Measurements from ENCODE around the gene DMD. TPM values are rescaled to one million over a fixed set of nuclear protein-coding genes. Genes with fewer than 3 reads are reported as not detected.

DMD gene
- total RNA-seq, 5 donors from 2014 or later (not counting 1 experiment from before 2014, with no cell fraction given): 0.73 to 1.6 (median 0.88) TPM; not detected in 1

DNA sequence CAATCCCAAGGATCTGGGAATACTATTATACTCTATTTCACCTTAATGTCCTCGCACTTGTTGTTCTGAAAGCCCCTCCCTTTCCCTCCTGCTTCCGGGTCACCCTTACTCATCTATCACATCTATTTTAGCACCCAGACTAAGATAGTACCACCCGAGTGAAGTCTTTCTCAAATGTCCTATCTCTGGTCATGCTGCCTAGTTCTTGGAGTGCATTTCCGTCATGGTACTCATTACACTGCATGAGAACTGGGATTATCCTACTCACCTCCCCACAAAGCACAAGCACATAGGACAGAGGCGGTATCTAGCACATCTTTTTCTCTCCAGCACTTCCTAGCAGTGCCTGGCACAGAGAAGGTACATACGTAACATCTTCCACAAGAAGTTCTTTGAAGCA, 1195.2 kb downstream of the DMD start:
- no peaks in the 10 kb centered on the region for H3K4me1 ChIP-seq (ENCODE audit: control insufficient read depth in 1 of 2, extremely low read depth in 1 of 2, insufficient read depth in 2 of 2, low read length in 2 of 2)
- peaks cover 0 to 19% (median 0%) of the 10 kb centered on the region in 3 donors for H3K9me3 Mint-ChIP-seq
- H3K4me1 Mint-ChIP-seq: no peaks in the 10 kb centered on the region
- ChIA-PET POLR2A (no interaction called here), CTCF (no interaction called here)
- ATAC-seq (replicated peaks in 1 of 4): no peak
- H3K4me3 ChIP-seq (ENCODE audit: control insufficient read depth in 1 of 2, extremely low read depth in 1 of 2, low read length in 1 of 2): no peak overlapping the region
- H3K36me3 ChIP-seq (ENCODE audit: control insufficient read depth in 2 of 2, extremely low read depth in 1 of 2, insufficient read depth in 1 of 2, low read length in 1 of 2): no peaks in the 10 kb centered on the region
- 93% methylated on average over 4 of the region's 6 CpGs for WGBS (ENCODE audit: insufficient coverage)
- H3K27ac Mint-ChIP-seq: no peak overlapping the region
- no peaks in the 10 kb centered on the region for H3K27me3 ChIP-seq (replicated peaks in 1 of 2; ENCODE audit: control insufficient read depth in 2 of 2, extremely low read depth in 1 of 2, insufficient read depth in 2 of 2, low read length in 1 of 2)
- DNase-seq: no peak
- no peaks in the 10 kb centered on the region for H3K36me3 Mint-ChIP-seq
- H3K9me3 ChIP-seq: no peaks in the 10 kb centered on the region
- peaks cover 0 to 4% of the 10 kb centered on the region in 2 donors for H3K27me3 Mint-ChIP-seq
- H3K27ac ChIP-seq (ENCODE audit: low read length): no peak overlapping the region
- no peak overlapping the region for H3K4me3 Mint-ChIP-seq

GRCh38 chrX:32010948-32011347, 1200.4 kb downstream of the DMD start:
- Histone ChIP-seq H3K27me3 (replicated peaks in 1 of 2; ENCODE audit: control insufficient read depth in 2 of 2, extremely low read depth in 1 of 2, insufficient read depth in 2 of 2, low read length in 1 of 2) (no peaks in the 10 kb centered on the region), H3K4me3 (ENCODE audit: control insufficient read depth in 1 of 2, extremely low read depth in 1 of 2, low read length in 1 of 2) (no peak overlapping the region), H3K36me3 (ENCODE audit: control insufficient read depth in 2 of 2, extremely low read depth in 1 of 2, insufficient read depth in 1 of 2, low read length in 1 of 2) (no peaks in the 10 kb centered on the region), H3K9me3 (no peaks in the 10 kb centered on the region), H3K27ac (ENCODE audit: low read length) (no peak overlapping the region), H3K4me1 (ENCODE audit: control insufficient read depth in 1 of 2, extremely low read depth in 1 of 2, insufficient read depth in 2 of 2, low read length in 2 of 2) (no peaks in the 10 kb centered on the region)
- no peak for DNase-seq
- CTCF ChIA-PET: no interaction called here
- no peak overlapping the region for H3K4me3 Mint-ChIP-seq
- peaks cover 5 to 11% (median 8%) of the 10 kb centered on the region in 3 donors for H3K9me3 Mint-ChIP-seq
- H3K4me1 Mint-ChIP-seq: no peaks in the 10 kb centered on the region
- no peaks in the 10 kb centered on the region for H3K27me3 Mint-ChIP-seq
- POLR2A ChIA-PET: no interaction called here
- WGBS (ENCODE audit: insufficient coverage): 80% methylated on average over 1 of the region's 5 CpGs
- H3K36me3 Mint-ChIP-seq: no peaks in the 10 kb centered on the region
- ATAC-seq (replicated peaks in 1 of 4): no peak
- no peak overlapping the region for H3K27ac Mint-ChIP-seq

DNA sequence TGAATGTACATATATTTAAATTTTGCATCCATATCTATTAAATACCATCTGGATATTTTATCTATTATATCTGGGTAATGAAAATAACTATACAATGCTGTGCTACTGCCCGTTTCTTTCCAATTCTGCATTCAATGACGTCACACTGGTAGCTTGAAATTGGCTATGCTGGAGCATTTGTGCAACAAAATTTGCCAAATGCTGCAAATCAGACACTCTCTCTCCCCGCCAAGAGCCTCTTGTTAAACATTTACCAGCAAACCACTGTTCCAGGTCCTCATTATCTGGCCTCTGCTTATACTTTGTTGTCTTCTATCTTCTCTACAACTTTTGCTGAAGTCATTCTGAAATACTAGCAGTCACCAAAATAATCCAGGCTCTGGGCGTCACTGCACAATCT, 1201.1 kb downstream of the DMD start:
- ATAC-seq (replicated peaks in 1 of 4): no peak
- WGBS (ENCODE audit: insufficient coverage): 50% methylated on average over 2 of the region's 4 CpGs
- no peak overlapping the region for H3K4me3 ChIP-seq (ENCODE audit: control insufficient read depth in 1 of 2, extremely low read depth in 1 of 2, low read length in 1 of 2)
- H3K9me3 ChIP-seq: no peaks in the 10 kb centered on the region
- POLR2A ChIA-PET: no interaction called here
- H3K36me3 ChIP-seq (ENCODE audit: control insufficient read depth in 2 of 2, extremely low read depth in 1 of 2, insufficient read depth in 1 of 2, low read length in 1 of 2): no peaks in the 10 kb centered on the region
- Mint-ChIP-seq H3K4me1 (no peaks in the 10 kb centered on the region), H3K9me3 (peaks cover 5 to 11% (median 8%) of the 10 kb centered on the region in 3 donors), H3K27ac (no peak overlapping the region), H3K27me3 (no peaks in the 10 kb centered on the region), H3K36me3 (no peaks in the 10 kb centered on the region), H3K4me3 (no peak overlapping the region)
- H3K27me3 ChIP-seq (replicated peaks in 1 of 2; ENCODE audit: control insufficient read depth in 2 of 2, extremely low read depth in 1 of 2, insufficient read depth in 2 of 2, low read length in 1 of 2): no peaks in the 10 kb centered on the region
- H3K4me1 ChIP-seq (ENCODE audit: control insufficient read depth in 1 of 2, extremely low read depth in 1 of 2, insufficient read depth in 2 of 2, low read length in 2 of 2): no peaks in the 10 kb centered on the region
- CTCF ChIA-PET: no interaction called here
- no peak for DNase-seq
- no peak overlapping the region for H3K27ac ChIP-seq (ENCODE audit: low read length)

DNA sequence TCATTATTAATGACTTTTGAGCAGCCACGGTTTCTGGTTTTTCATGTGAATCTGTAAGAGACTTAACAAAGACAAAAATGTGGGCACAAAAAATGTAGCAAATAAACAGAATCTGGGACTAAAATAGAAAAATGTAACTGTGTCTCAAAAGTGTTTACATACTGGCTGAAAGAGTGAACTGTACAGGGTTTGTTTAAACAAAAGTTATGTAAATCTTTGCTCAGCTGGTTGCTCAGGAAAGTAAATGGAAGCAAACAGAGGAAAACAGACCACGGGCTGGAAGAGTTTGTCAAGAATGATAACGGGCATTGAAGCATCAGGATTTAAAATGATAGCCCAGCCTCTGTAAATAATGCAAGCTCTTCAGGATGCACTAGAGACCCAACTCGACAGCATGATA, 1217.7 kb downstream of the DMD start:
- H3K27ac ChIP-seq (ENCODE audit: low read length): no peak overlapping the region
- DNase-seq (no peak), ATAC-seq (replicated peaks in 1 of 4) (no peak)
- H3K27me3 Mint-ChIP-seq: no peaks in the 10 kb centered on the region
- H3K4me3 Mint-ChIP-seq: no peak overlapping the region
- no peaks in the 10 kb centered on the region for H3K4me1 ChIP-seq (ENCODE audit: control insufficient read depth in 1 of 2, extremely low read depth in 1 of 2, insufficient read depth in 2 of 2, low read length in 2 of 2)
- no peaks in the 10 kb centered on the region for H3K27me3 ChIP-seq (replicated peaks in 1 of 2; ENCODE audit: control insufficient read depth in 2 of 2, extremely low read depth in 1 of 2, insufficient read depth in 2 of 2, low read length in 1 of 2)
- no peak overlapping the region for H3K4me3 ChIP-seq (ENCODE audit: control insufficient read depth in 1 of 2, extremely low read depth in 1 of 2, low read length in 1 of 2)
- peaks cover 0 to 13% (median 0%) of the 10 kb centered on the region in 3 donors for H3K9me3 Mint-ChIP-seq
- H3K4me1 Mint-ChIP-seq: no peaks in the 10 kb centered on the region
- H3K9me3 ChIP-seq: no peaks in the 10 kb centered on the region
- no peaks in the 10 kb centered on the region for H3K36me3 ChIP-seq (ENCODE audit: control insufficient read depth in 2 of 2, extremely low read depth in 1 of 2, insufficient read depth in 1 of 2, low read length in 1 of 2)
- no peaks in the 10 kb centered on the region for H3K36me3 Mint-ChIP-seq
- WGBS (ENCODE audit: insufficient coverage): no CpG with 5 or more reads among the region's 4 CpGs
- ChIA-PET CTCF (no interaction called here), POLR2A (no interaction called here)
- H3K27ac Mint-ChIP-seq: no peak overlapping the region

DNA sequence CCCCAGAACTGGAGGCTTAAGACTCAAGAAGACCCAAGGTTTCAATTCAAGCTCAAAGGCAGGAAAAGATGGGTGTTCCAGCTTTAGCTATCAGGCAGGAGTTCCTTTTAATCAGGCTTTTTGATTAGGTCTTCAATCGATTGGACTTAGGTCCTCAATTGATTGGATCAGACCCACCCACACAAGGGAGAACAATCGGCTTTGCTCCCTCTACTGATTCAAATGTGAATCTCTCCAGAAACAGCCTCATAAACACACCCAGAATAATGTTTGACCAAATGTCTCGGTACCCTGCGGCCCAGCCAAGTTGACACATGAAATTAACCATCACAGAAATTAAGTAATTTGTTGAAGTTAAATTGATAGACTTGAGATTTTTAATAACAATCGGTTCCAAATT, 1222.4 kb downstream of the DMD start:
- H3K27me3 ChIP-seq (replicated peaks in 1 of 2; ENCODE audit: control insufficient read depth in 2 of 2, extremely low read depth in 1 of 2, insufficient read depth in 2 of 2, low read length in 1 of 2): no peaks in the 10 kb centered on the region
- Mint-ChIP-seq H3K27ac (no peak overlapping the region), H3K27me3 (no peaks in the 10 kb centered on the region), H3K36me3 (no peaks in the 10 kb centered on the region), H3K9me3 (peaks cover 6 to 17% (median 9%) of the 10 kb centered on the region in 3 donors), H3K4me3 (no peak overlapping the region), H3K4me1 (no peaks in the 10 kb centered on the region)
- POLR2A ChIA-PET: no interaction called here
- CTCF ChIA-PET: no interaction called here
- H3K4me3 ChIP-seq (ENCODE audit: control insufficient read depth in 1 of 2, extremely low read depth in 1 of 2, low read length in 1 of 2): no peak overlapping the region
- no CpG with 5 or more reads among the region's 5 CpGs for WGBS (ENCODE audit: insufficient coverage)
- H3K27ac ChIP-seq (ENCODE audit: low read length): no peak overlapping the region
- no peak for ATAC-seq (replicated peaks in 1 of 4)
- H3K9me3 ChIP-seq: no peaks in the 10 kb centered on the region
- no peaks in the 10 kb centered on the region for H3K36me3 ChIP-seq (ENCODE audit: control insufficient read depth in 2 of 2, extremely low read depth in 1 of 2, insufficient read depth in 1 of 2, low read length in 1 of 2)
- DNase-seq: no peak
- H3K4me1 ChIP-seq (ENCODE audit: control insufficient read depth in 1 of 2, extremely low read depth in 1 of 2, insufficient read depth in 2 of 2, low read length in 2 of 2): no peaks in the 10 kb centered on the region

DNA sequence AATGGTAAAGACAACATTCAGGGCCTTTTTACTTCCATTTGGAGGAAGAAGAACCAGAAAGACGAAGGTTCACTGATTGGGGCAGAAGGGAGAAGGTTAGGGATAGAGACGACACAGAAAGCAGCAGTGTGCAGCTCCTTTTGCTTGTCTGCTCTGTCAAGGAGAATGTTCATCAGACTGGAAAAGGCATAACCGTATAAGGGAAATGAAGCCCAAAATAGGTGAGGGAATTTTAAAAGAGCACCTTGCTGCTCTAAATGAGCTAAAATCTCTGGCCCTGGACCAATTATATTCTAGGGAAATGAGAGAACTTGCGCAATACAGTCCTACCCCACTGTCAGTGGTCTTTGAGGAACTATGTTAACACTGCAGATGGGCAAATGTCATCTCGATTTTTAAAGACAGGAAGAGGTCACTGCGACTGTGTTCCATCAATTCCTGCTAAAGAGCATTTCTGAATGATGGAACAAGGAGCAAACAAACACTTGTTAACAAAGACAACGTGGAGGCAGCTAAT, 1229.7 kb downstream of the DMD start:
- no peaks in the 10 kb centered on the region for H3K4me1 Mint-ChIP-seq
- Histone ChIP-seq H3K36me3 (ENCODE audit: control insufficient read depth in 2 of 2, extremely low read depth in 1 of 2, insufficient read depth in 1 of 2, low read length in 1 of 2) (no peaks in the 10 kb centered on the region), H3K9me3 (no peaks in the 10 kb centered on the region), H3K27ac (ENCODE audit: low read length) (no peak overlapping the region), H3K4me1 (ENCODE audit: control insufficient read depth in 1 of 2, extremely low read depth in 1 of 2, insufficient read depth in 2 of 2, low read length in 2 of 2) (no peaks in the 10 kb centered on the region), H3K4me3 (ENCODE audit: control insufficient read depth in 1 of 2, extremely low read depth in 1 of 2, low read length in 1 of 2) (no peak overlapping the region), H3K27me3 (replicated peaks in 1 of 2; ENCODE audit: control insufficient read depth in 2 of 2, extremely low read depth in 1 of 2, insufficient read depth in 2 of 2, low read length in 1 of 2) (no peaks in the 10 kb centered on the region)
- no peak overlapping the region for H3K4me3 Mint-ChIP-seq
- DNase-seq (no peak), ATAC-seq (replicated peaks in 1 of 4) (no peak)
- H3K27ac Mint-ChIP-seq: no peak overlapping the region
- ChIA-PET CTCF (no interaction called here), POLR2A (no interaction called here)
- no peaks in the 10 kb centered on the region for H3K27me3 Mint-ChIP-seq
- 47% methylated on average over 3 of the region's 7 CpGs for WGBS (ENCODE audit: insufficient coverage)
- H3K9me3 Mint-ChIP-seq: peaks cover 6 to 15% (median 13%) of the 10 kb centered on the region in 3 donors
- H3K36me3 Mint-ChIP-seq: no peaks in the 10 kb centered on the region

DNA sequence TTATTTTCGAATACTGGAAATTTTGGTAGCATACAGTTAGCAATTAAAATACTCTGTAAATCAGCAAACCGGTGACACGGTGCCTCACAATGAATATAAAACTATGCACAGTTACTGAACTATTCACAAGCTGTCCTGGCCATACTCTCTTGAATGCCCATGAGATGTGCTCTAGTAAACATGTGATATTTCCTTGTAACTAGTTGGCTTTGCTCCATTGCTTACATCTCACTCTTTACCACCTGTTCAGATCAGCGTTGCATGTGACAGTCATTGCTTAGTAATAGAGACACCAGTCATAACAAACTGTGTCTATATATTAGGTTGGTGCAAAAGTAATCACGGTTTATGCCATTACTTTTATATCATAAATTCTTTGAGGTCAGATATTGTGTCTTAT, 1241.6 kb downstream of the DMD start:
- Histone ChIP-seq H3K27me3 (replicated peaks in 1 of 2; ENCODE audit: control insufficient read depth in 2 of 2, extremely low read depth in 1 of 2, insufficient read depth in 2 of 2, low read length in 1 of 2) (no peaks in the 10 kb centered on the region), H3K4me3 (ENCODE audit: control insufficient read depth in 1 of 2, extremely low read depth in 1 of 2, low read length in 1 of 2) (no peak overlapping the region), H3K36me3 (ENCODE audit: control insufficient read depth in 2 of 2, extremely low read depth in 1 of 2, insufficient read depth in 1 of 2, low read length in 1 of 2) (no peaks in the 10 kb centered on the region), H3K4me1 (ENCODE audit: control insufficient read depth in 1 of 2, extremely low read depth in 1 of 2, insufficient read depth in 2 of 2, low read length in 2 of 2) (no peaks in the 10 kb centered on the region), H3K9me3 (no peaks in the 10 kb centered on the region), H3K27ac (ENCODE audit: low read length) (no peak overlapping the region)
- no peak overlapping the region for H3K27ac Mint-ChIP-seq
- no peaks in the 10 kb centered on the region for H3K27me3 Mint-ChIP-seq
- DNase-seq (no peak), ATAC-seq (replicated peaks in 1 of 4) (no peak)
- H3K36me3 Mint-ChIP-seq: no peaks in the 10 kb centered on the region
- peaks cover 0 to 4% (median 0%) of the 10 kb centered on the region in 3 donors for H3K9me3 Mint-ChIP-seq
- CTCF ChIA-PET: interaction anchor here in 1 of 2 donors (0.6 kb wide), 1 partner anchor 264 kb away, joined by 5 read pairs; no protein-coding TSS in a partner anchor
- POLR2A ChIA-PET: no interaction called here
- no peaks in the 10 kb centered on the region for H3K4me1 Mint-ChIP-seq
- no CpG with 5 or more reads among the region's 5 CpGs for WGBS (ENCODE audit: insufficient coverage)
- H3K4me3 Mint-ChIP-seq: no peak overlapping the region
